SK-N-SH (cell line): Measurements from ENCODE around the gene SFT2D1. TPM values are rescaled to one million over a fixed set of nuclear protein-coding genes. Genes with fewer than 3 reads are reported as not detected.

ENCODE experiments used
- CTCF ChIA-PET: fragments of 300-600, 350-600 bp; formaldehyde crosslinking; extraction: SDS; loops from one replicate; lab custom pipeline; 2021; lab: Yijun Ruan, JAX
- POLR2A ChIA-PET: fragments of 350-600 bp; sonication (Branson Sonifier 250); formaldehyde crosslinking; extraction: SDS; loops from one replicate; lab custom pipeline; 2020; ENCODE audit warnings: antibody characterized with exemption, inconsistent platforms; lab: Yijun Ruan, JAX
- DNase-seq: peaks from one replicate; pipeline ENCODE4 v3.0.0; 2012
- H2AFZ ChIP-seq: fragments of 200-600 bp; sonication (generic); 2 replicates; pipeline ENCODE4 v1.8.1; 2016; ENCODE audit warnings: antibody characterized with exemption, mild to moderate bottlenecking, low read depth
- H3F3A ChIP-seq: fragments of 200-600 bp; sonication (generic); replicated peaks from 2 replicates; pipeline ENCODE3; 2016; ENCODE audit warnings: antibody characterized with exemption, mild to moderate bottlenecking; ENCODE audit not compliant: insufficient read depth
- H3K27ac ChIP-seq, 2 experiments: fragments of 200-500 bp in 1 of 2; fragments of 200-600 bp in 1 of 2; sonication (Bioruptor generic) in 1 of 2; sonication (generic), shearing (Covaris generic) in 1 of 2; 2 replicates each; pipeline versions ENCODE4 v1.5.1 to v1.6.1; 2014 to 2016; ENCODE audit warnings: low read depth in 2 of 2, inconsistent platforms in 1 of 2, low read length in 1 of 2, mild to moderate bottlenecking in 1 of 2, mixed read lengths in 1 of 2
- H3K27me3 ChIP-seq: fragments of 200-600 bp; sonication (generic), shearing (Covaris generic); 2 replicates; pipeline ENCODE4 v1.6.1; 2016; ENCODE audit warnings: mixed run types; ENCODE audit not compliant: insufficient read depth
- H3K36me3 ChIP-seq, 2 experiments: fragments of 200-500 bp in 1 of 2; fragments of 200-600 bp in 1 of 2; sonication (Bioruptor generic) in 1 of 2; sonication (generic) in 1 of 2; replicated peaks in 1 of 2; 2 replicates each; pipeline versions ENCODE3 to v1.5.1; 2014 to 2016; ENCODE audit warnings: low read length in 1 of 2, mild to moderate bottlenecking in 1 of 2; ENCODE audit not compliant: insufficient read depth in 2 of 2, control insufficient read depth in 1 of 2
- H3K4me1 ChIP-seq, 2 experiments: fragments of 200-500 bp in 1 of 2; fragments of 200-600 bp in 1 of 2; sonication (Bioruptor generic) in 1 of 2; sonication (generic), shearing (Covaris generic) in 1 of 2; 2 replicates each; pipeline versions ENCODE4 v1.5.1 to v1.6.1; 2014 to 2016; ENCODE audit warnings: low read depth in 1 of 2, low read length in 1 of 2, mixed run types in 1 of 2; ENCODE audit not compliant: insufficient read depth in 2 of 2, control insufficient read depth in 1 of 2
- H3K4me2 ChIP-seq: fragments of 200-600 bp; sonication (generic), shearing (Covaris generic); 2 replicates; pipeline ENCODE4 v1.6.1; 2017; ENCODE audit warnings: mixed run types
- H3K4me3 ChIP-seq, 2 experiments: fragments of 200-500 bp in 1 of 2; fragments of 200-600 bp in 1 of 2; sonication (Bioruptor generic) in 1 of 2; sonication (generic), shearing (Covaris generic) in 1 of 2; 2 replicates each; pipeline versions ENCODE4 v1.5.1 to v1.8.1; 2014 to 2016; ENCODE audit warnings: low read depth in 2 of 2, inconsistent platforms in 1 of 2, low read length in 1 of 2, mild to moderate bottlenecking in 1 of 2, mixed read lengths in 1 of 2, moderate library complexity in 1 of 2
- H3K79me2 ChIP-seq: fragments of 200-600 bp; sonication (generic); 2 replicates; pipeline ENCODE4 v1.8.1; 2017; ENCODE audit warnings: mild to moderate bottlenecking; ENCODE audit not compliant: insufficient read depth
- H3K9ac ChIP-seq: fragments of 200-600 bp; sonication (generic); 2 replicates; pipeline ENCODE4 v1.6.1; 2017; ENCODE audit warnings: mixed run types
- H3K9me2 ChIP-seq: fragments of 200-600 bp; sonication (generic); 2 replicates; pipeline ENCODE4 v1.6.1; 2017; ENCODE audit warnings: mixed run types
- H3K9me3 ChIP-seq: fragments of 200-600 bp; sonication (generic); 2 replicates; pipeline ENCODE4 v1.6.1; 2017; ENCODE audit warnings: mixed run types, mild to moderate bottlenecking, moderate library complexity
- H4K20me1 ChIP-seq: fragments of 200-600 bp; sonication (generic); 2 replicates; pipeline ENCODE4 v1.6.1; 2017; ENCODE audit warnings: mild to moderate bottlenecking, mixed run types; ENCODE audit not compliant: insufficient read depth
- CHD2 ChIP-seq: fragments of 150-350 bp; IDR thresholded peaks from 2 replicates; pipeline ENCODE4 v1.6.1; 2018; ENCODE audit warnings: low read length; ENCODE audit not compliant: partially characterized antibody
- CTCF ChIP-seq: fragments of 200-600 bp; sonication (generic); IDR thresholded peaks from 2 replicates; pipeline ENCODE4 v1.6.1; 2017; ENCODE audit warnings: antibody characterized with exemption, mild to moderate bottlenecking, moderate library complexity
- ELF1 ChIP-seq: IDR thresholded peaks from 2 replicates; pipeline ENCODE4 v1.4.0; 2012
- FOSL2 ChIP-seq: IDR thresholded peaks from 2 replicates; pipeline ENCODE4 v1.4.0; 2012; ENCODE audit warnings: low read depth, mild to moderate bottlenecking, moderate library complexity, borderline replicate concordance
- FOXJ3 ChIP-seq: sonication (generic); formaldehyde crosslinking; IDR thresholded peaks from 2 replicates; pipeline ENCODE4 v1.5.1; 2020; ENCODE audit warnings: mild to moderate bottlenecking, missing genetic modification reagents
- GATA2 ChIP-seq: sonication (generic); formaldehyde crosslinking; IDR thresholded peaks from 2 replicates; pipeline ENCODE4 v1.5.0; 2020; ENCODE audit warnings: mild to moderate bottlenecking, missing genetic modification reagents
- JUND ChIP-seq: IDR thresholded peaks from 2 replicates; pipeline ENCODE4 v1.4.0; 2012
- MAX ChIP-seq: IDR thresholded peaks from 2 replicates; pipeline ENCODE4 v1.4.0; 2012; ENCODE audit warnings: low read depth
- NFIC ChIP-seq: IDR thresholded peaks from 2 replicates; pipeline ENCODE4 v1.4.0; 2012; ENCODE audit warnings: borderline replicate concordance
- POLR2AphosphoS5 ChIP-seq: IDR thresholded peaks from 2 replicates; pipeline ENCODE4 v1.6.1; 2012; ENCODE audit warnings: low read depth, low read length
- RAD21 ChIP-seq: IDR thresholded peaks from 2 replicates; pipeline ENCODE4 v1.6.1; 2012; ENCODE audit warnings: mild to moderate bottlenecking, low read length
- RFX5 ChIP-seq: IDR thresholded peaks from 2 replicates; pipeline ENCODE4 v1.6.1; 2012; ENCODE audit warnings: mild to moderate bottlenecking, improper control_type of control experiment, low read length
- SMC3 ChIP-seq: IDR thresholded peaks from 2 replicates; pipeline ENCODE4 v1.6.1; 2012; ENCODE audit warnings: low read depth, low read length, improper control_type of control experiment
- TAF1 ChIP-seq: IDR thresholded peaks from 2 replicates; pipeline ENCODE4 v1.6.1; 2012; ENCODE audit warnings: low read depth, mild to moderate bottlenecking, low read length, moderate library complexity, borderline replicate concordance
- TCF12 ChIP-seq: IDR thresholded peaks from 2 replicates; pipeline ENCODE4 v1.4.0; 2012
- USF1 ChIP-seq: IDR thresholded peaks from 2 replicates; pipeline ENCODE4 v1.4.0; 2012; ENCODE audit warnings: low read depth, borderline replicate concordance
- USF2 ChIP-seq: fragments of 150-350 bp; IDR thresholded peaks from 2 replicates; pipeline ENCODE4 v1.6.1; 2017; ENCODE audit warnings: antibody characterized with exemption, low read length, low read depth, borderline replicate concordance
- WGBS: methylation state at CpG from one replicate; pipeline ENCODE4 v1.1.6; 2017; ENCODE audit warnings: low lambda C conversion rate; 5-methylcytosine and 5-hydroxymethylcytosine counted together
- polyA plus RNA-seq, 3 experiments: library from polyadenylated mRNA; depleted of rRNA; stranded (reverse); fragments of >200 nt; gene quantifications; 2 replicates each; pipeline ENCODE4 v1.2.3, GENCODE V29; 2012

The SFT2D1 gene
- polyA plus RNA-seq, 1 of the 3 experiments (the other 2 are of a cell fraction): 131 TPM

GRCh38 chr6:166282394-166283032 lies 59.8 kb downstream of the SFT2D1 start (continued):
- TF ChIP-seq RAD21 (no peak), SMC3 (no peak), POLR2AphosphoS5 (no peak), MAX (no peak), RFX5 (no peak), FOSL2 (no peak), NFIC (no peak), FOXJ3 (CRISPR knock-in tag) (no peak), CTCF (no peak)

- H2AFZ ChIP-seq: no peak overlapping the region
- ChIA-PET POLR2A (no interaction called here), CTCF (interaction anchor here (0.5 to 2.7 kb wide), 5 partner anchors 20 to 122 kb away, joined by 3 to 11 read pairs (median 4); no protein-coding TSS in a partner anchor)
- H3K9ac ChIP-seq: no peak overlapping the region
- no peak for DNase-seq
- no peaks in the 10 kb centered on the region for H3K9me2 ChIP-seq
- no peaks in the 10 kb centered on the region for H3K9me3 ChIP-seq
- no peaks in the 10 kb centered on the region for H4K20me1 ChIP-seq
- no peak overlapping the region for H3K27ac ChIP-seq
- no peak overlapping the region for H3K4me2 ChIP-seq
- no peaks in the 10 kb centered on the region for H3K36me3 ChIP-seq
- no peaks in the 10 kb centered on the region for H3F3A ChIP-seq
- whole genome bisulfite sequencing: 22% methylated on average over 4 of the region's 9 CpGs
- H3K4me1 ChIP-seq: no peaks in the 10 kb centered on the region; a peak in 1 of 4 replicates
- H3K79me2 ChIP-seq: no peaks in the 10 kb centered on the region
- peaks cover 42% of the 10 kb centered on the region; the same call in 1 of the 2 replicates for H3K27me3 ChIP-seq
- H3K4me3 ChIP-seq: no peak overlapping the region
- TF ChIP-seq ELF1: no peak
- TF ChIP-seq JUND: no peak
- no peak for TF ChIP-seq USF2
- no peak for TF ChIP-seq SMC3
- TF ChIP-seq NFIC: no peak
Observed at GRCh38 chr6:166281104-166281503, 61.2 kb downstream of the SFT2D1 start.

GRCh38 chr6:166279393-166279679 lies 63.0 kb downstream of the SFT2D1 start:
- Histone ChIP-seq H3K36me3 (no peaks in the 10 kb centered on the region), H3K9ac (no peak overlapping the region), H3K4me1 (no peaks in the 10 kb centered on the region; a peak in 1 of 4 replicates), H3K4me2 (no peak overlapping the region), H2AFZ (no peak overlapping the region), H3K9me3 (no peaks in the 10 kb centered on the region), H4K20me1 (no peaks in the 10 kb centered on the region), H3K9me2 (no peaks in the 10 kb centered on the region), H3K27ac (no peak overlapping the region), H3K27me3 (peaks cover 31% of the 10 kb centered on the region; the same call in 1 of the 2 replicates), H3K4me3 (no peak overlapping the region), H3F3A (no peaks in the 10 kb centered on the region), H3K79me2 (no peaks in the 10 kb centered on the region)
- TF ChIP-seq TAF1 (no peak), CHD2 (no peak), USF1 (no peak), FOSL2 (no peak), RAD21 (no peak), POLR2AphosphoS5 (no peak), GATA2 (no peak), TCF12 (no peak)
- ChIA-PET POLR2A (no interaction called here), CTCF (interaction anchor here (1.6 kb wide), 1 partner anchor 10 kb away, joined by 3 read pairs; no protein-coding TSS in a partner anchor)
- 41% methylated on average over 1 of the region's 1 CpG for WGBS
- no peak for DNase-seq
